Sigmoid colon (tissue), 7 donors: ENCODE measurements around the gene MDP1. TPM values are rescaled to one million over a fixed set of nuclear protein-coding genes. Genes with fewer than 3 reads are reported as not detected.

ENCODE experiments used
- DNase-seq: peaks from one replicate; pipeline ENCODE4 v3.0.0-alpha.2; 2019
- H3K27ac ChIP-seq, 4 donors: fragments of 200-600 bp; sonication (generic); one replicate each; pipeline ENCODE4 v1.5.1; 2016 to 2019; ENCODE audit warnings: mild to moderate bottlenecking in 1 of 4
- H3K27me3 ChIP-seq, 3 donors: fragments of 200-600 bp; sonication (generic); one replicate each; pipeline ENCODE4 v1.5.1; 2019; ENCODE audit warnings: mild to moderate bottlenecking in 1 of 3
- H3K36me3 ChIP-seq, 4 donors: fragments of 200-600 bp; sonication (generic); one replicate each; pipeline ENCODE4 v1.5.1; 2016 to 2019
- H3K4me1 ChIP-seq, 4 donors: fragments of 200-600 bp; sonication (generic); one replicate each; pipeline ENCODE4 v1.5.1; 2017 to 2019
- H3K4me3 ChIP-seq, 4 donors: fragments of 200-600 bp; sonication (generic); one replicate each; pipeline ENCODE4 v1.5.1; 2017 to 2019; ENCODE audit warnings: mild to moderate bottlenecking in 2 of 4, moderate library complexity in 1 of 4
- H3K9me3 ChIP-seq, 4 donors: fragments of 200-600 bp in 3 of 4; sonication (generic) in 3 of 4; one replicate each; pipeline versions ENCODE4 v1.5.1 to v1.6.1; 2013 to 2019
- EP300 ChIP-seq, 4 donors: sonication (generic); formaldehyde crosslinking; IDR thresholded peaks; one replicate each; pipeline ENCODE4 v1.6.1; 2017; ENCODE audit warnings: antibody characterized with exemption in 4 of 4
- POLR2A ChIP-seq, 2 donors: fragments of 450-650 bp; IDR thresholded peaks; one replicate each; pipeline ENCODE4 v1.6.1; 2016; ENCODE audit warnings: antibody characterized with exemption in 2 of 2, mild to moderate bottlenecking in 2 of 2, moderate library complexity in 2 of 2
- POLR2AphosphoS5 ChIP-seq, 4 donors: sonication (generic); formaldehyde crosslinking; IDR thresholded peaks; one replicate each; pipeline ENCODE4 v1.6.1; 2017; ENCODE audit warnings: antibody characterized with exemption in 4 of 4
- WGBS, 2 donors: extraction: QIAGEN DNeasy Blood & Tissue Kit; methylation state at CpG; one replicate each; pipeline ENCODE4 v1.1.7; 2013; 5-methylcytosine and 5-hydroxymethylcytosine counted together
- intact Hi-C: fragments of 100-400 bp; cut with DNase I; formaldehyde crosslinking; loops from one replicate; pipeline ENCODE4 v1.15.1; 2023
- polyA plus RNA-seq, 3 donors: library from polyadenylated mRNA; stranded (reverse); fragments of 200-250 nt; gene quantifications; one replicate each; pipeline ENCODE4 v1.2.3, GENCODE V29; 2013
- total RNA-seq, 4 donors: library from RNA; depleted of rRNA; stranded (reverse); fragments of >200 nt; gene quantifications; one replicate each; pipeline ENCODE4 v1.1.0, GENCODE V29; 2016
- TF ChIP-seq, protein P1 (sequence below), 4 experiments: fragments of 450-650 bp in 3 of 4; fragments of 200-600 bp in 1 of 4; IDR thresholded peaks; one replicate each; pipeline ENCODE4 v1.5.1; 2016 to 2019; ENCODE audit warnings: antibody characterized with exemption in 4 of 4, mild to moderate bottlenecking in 3 of 4, moderate library complexity in 2 of 4
- donor health status: healthy with polysubstance abuse.
- donor health status: Bipolar disorder and iron deficiency.
- donor health status: healthy.

Gene MDP1
- 10 to 100 TPM; 22.4 to 31.7 (median 26.5) TPM for total RNA-seq
- 10 to 100 TPM; 15.1 to 34.2 (median 28.8) TPM for polyA plus RNA-seq

DNA sequence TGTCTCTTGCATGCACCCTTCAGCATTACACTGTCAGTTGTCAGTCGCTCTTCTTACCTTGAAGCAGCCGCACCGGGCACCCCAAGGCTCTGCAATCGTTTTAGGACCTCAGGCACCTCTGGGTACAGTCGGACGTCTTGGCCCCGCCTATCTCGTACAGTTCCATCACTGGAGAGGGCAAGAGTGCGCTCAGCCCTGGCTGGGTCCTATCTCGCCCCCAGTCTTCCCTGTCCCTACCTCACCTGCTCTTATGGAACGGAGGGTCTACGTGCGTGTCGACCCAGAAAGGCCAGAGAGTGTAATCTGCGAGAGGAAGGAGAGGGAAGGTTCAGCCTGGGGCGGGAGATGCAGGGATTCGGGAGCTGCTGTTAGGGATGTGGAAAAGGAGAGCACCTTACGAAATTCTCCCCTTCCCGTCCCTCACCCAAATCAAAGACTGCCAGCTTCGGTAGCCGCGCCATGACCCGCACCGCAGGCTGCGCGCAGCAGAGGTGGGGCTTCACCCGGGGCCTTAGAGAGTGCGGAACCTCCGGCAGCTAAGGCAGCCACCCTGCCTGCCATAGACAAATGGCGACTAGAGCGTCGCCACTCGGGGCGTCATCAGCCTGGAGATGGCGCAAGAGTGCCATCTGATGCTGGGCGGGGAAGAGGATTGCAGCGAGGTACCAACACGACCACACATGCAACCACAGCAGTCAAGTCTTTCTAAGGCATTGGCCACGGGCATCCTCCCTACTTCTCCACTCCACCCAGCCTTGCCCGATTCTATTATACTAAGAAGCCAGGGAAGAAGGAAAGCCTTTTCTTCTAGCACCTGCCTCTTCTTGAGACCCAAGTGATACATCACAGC, at the start of gene MDP1:
TSS of gene MDP1 (minus strand) at position 572 of the 850 bp plus-strand sequence. CDS start at position 461, 111 bp downstream.
- intact Hi-C loops, result no loop called here
- no peaks in the 10 kb centered on the region for H3K27me3 ChIP-seq
- H3K4me1 ChIP-seq, result peaks cover 0 to 45% (median 34%) of the 10 kb centered on the region in 4 donors
- H3K9me3 ChIP-seq, result no peaks in the 10 kb centered on the region
- WGBS, 2 donors, result 0 to 1% methylated on average over 40 of the region's 40 CpGs
- H3K36me3 ChIP-seq, result peaks cover 0 to 18% (median 4%) of the 10 kb centered on the region in 4 donors
- H3K4me3 ChIP-seq, result peak within 1 kb of the TSS; percentile 63 to 77 (median 70)
- DNase-seq, result peak; percentile 92
- TF ChIP-seq EP300 (IDR thresholded peaks at IDR 0.05) (no peak), POLR2AphosphoS5 (IDR thresholded peaks at IDR 0.05) (peak; percentile 89 to 94 (median 93)), POLR2A (IDR thresholded peaks at IDR 0.05) (peak; percentile 83 to 84)
- TF ChIP-seq, protein P1, sequence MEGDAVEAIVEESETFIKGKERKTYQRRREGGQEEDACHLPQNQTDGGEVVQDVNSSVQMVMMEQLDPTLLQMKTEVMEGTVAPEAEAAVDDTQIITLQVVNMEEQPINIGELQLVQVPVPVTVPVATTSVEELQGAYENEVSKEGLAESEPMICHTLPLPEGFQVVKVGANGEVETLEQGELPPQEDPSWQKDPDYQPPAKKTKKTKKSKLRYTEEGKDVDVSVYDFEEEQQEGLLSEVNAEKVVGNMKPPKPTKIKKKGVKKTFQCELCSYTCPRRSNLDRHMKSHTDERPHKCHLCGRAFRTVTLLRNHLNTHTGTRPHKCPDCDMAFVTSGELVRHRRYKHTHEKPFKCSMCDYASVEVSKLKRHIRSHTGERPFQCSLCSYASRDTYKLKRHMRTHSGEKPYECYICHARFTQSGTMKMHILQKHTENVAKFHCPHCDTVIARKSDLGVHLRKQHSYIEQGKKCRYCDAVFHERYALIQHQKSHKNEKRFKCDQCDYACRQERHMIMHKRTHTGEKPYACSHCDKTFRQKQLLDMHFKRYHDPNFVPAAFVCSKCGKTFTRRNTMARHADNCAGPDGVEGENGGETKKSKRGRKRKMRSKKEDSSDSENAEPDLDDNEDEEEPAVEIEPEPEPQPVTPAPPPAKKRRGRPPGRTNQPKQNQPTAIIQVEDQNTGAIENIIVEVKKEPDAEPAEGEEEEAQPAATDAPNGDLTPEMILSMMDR (IDR thresholded peaks at IDR 0.05), result peak in 3 of 4 experiments; percentile 14 to 45 (median 30)
- H3K27ac ChIP-seq, result peak within 1 kb of the TSS; percentile 91 to 97 (median 92)

DNA sequence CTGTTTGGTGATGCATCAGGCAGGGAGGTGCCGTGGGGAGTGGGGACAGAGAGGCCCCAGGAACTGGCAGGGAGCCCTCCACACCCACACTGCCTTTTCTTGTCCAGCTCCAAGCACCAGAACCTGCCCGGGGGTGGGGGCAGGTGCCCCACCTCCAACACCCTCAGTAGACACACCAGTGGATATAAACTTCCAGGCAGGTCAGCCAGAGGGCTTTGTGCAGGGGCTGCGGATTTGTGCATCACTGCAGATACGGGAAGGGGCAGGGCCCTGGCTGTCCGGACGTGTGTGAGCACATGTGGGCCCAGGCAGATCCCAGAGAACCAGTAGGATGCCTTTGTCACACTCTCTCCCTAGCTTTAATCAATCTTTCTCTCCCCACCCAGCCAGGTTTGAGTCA, 48.4 kb upstream of the MDP1 start:
- Histone ChIP-seq H3K9me3 (no peaks in the 10 kb centered on the region), H3K27ac (no peak overlapping the region), H3K4me1 (no peaks in the 10 kb centered on the region), H3K36me3 (peaks cover 0 to 38% (median 0%) of the 10 kb centered on the region in 4 donors), H3K27me3 (no peaks in the 10 kb centered on the region), H3K4me3 (no peak overlapping the region)
- WGBS, 2 donors, result 89 to 90% methylated on average over 6 of the region's 6 CpGs
- TF ChIP-seq POLR2A (IDR thresholded peaks at IDR 0.05) (no peak), POLR2AphosphoS5 (IDR thresholded peaks at IDR 0.05) (no peak), EP300 (IDR thresholded peaks at IDR 0.05) (no peak)
- TF ChIP-seq, protein P1 (IDR thresholded peaks at IDR 0.05), result no peak
- DNase-seq, result no peak
- intact Hi-C loops, result no loop called here

DNA sequence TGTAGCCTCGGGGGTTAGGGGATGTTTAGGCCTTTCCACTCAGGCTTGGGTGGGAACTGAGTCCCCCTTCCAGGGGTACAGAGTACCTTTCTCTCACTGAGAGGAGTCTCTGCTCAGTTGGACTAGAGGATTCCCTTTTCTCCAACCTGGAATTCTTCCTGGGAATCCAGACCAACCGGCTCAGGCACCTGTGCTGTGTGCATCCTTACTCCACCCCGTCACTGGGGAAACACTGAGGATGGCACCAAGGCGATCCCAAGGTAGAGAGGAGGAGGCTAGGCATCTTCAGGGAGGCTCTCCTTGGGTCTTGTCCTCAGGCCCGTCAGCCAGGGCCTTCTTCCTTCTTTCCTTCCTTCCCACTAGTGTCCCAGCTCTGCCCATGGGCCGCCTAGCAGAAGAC, 48.0 kb upstream of the MDP1 start:
- Histone ChIP-seq H3K27me3 (no peaks in the 10 kb centered on the region), H3K4me1 (no peaks in the 10 kb centered on the region), H3K27ac (no peak overlapping the region), H3K4me3 (no peak overlapping the region), H3K36me3 (peaks cover 0 to 34% (median 0%) of the 10 kb centered on the region in 4 donors), H3K9me3 (no peaks in the 10 kb centered on the region)
- intact Hi-C loops, result no loop called here
- WGBS, 2 donors, result 71 to 82% methylated on average over 6 of the region's 6 CpGs
- DNase-seq, result no peak
- TF ChIP-seq, protein P1 (IDR thresholded peaks at IDR 0.05), result no peak
- no peak for TF ChIP-seq POLR2AphosphoS5 (IDR thresholded peaks at IDR 0.05)
- TF ChIP-seq POLR2A (IDR thresholded peaks at IDR 0.05), result no peak
- TF ChIP-seq EP300 (IDR thresholded peaks at IDR 0.05), result no peak

DNA sequence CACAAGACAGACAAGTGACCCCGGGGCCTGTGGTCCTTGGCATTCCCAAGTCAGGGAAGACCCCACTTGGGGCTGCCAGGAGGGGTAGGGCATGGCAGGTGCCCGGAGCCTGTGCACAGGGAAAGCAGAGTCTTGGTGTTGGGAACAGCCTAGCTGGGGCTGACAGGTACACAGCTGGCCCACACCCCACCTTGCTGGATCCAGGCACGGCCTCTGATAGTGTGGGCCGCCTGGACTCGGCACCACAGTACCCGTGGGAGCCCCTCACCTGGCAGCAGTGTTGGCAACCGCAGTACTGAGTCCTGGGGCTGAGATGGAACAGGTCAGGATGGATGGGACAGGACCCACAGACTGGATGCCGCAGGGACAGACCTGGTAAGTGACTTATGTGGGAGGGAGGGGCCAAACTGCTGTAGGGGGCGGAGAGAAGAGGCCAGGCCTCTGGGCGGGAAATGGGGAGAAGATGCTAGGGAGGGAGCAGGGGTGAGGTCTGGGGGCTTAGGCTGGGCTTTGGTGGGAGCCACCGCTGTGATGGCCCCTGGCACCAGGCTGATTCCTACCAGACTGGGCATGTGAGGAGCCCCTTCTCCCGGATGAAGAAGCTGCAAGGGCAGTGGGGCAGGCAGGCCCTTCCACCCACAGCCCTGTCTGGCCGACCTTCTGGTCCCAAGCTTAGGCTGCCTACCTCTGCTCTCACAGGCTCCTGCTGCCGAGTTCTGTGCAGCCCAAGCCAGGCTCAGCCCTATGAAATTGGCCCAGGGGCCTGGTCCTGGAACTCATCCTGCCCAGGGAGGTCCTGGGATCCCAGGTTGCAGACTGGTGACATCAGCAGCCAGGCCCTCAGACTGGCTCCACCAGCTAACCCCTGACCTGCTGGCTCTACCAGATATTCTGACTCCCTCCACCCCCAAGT, 47.2 kb upstream of the MDP1 start, which contains the start of gene TGM1:
TSS of gene TGM1 (minus strand) at position 357 of the 913 bp plus-strand sequence. CDS start 825 bp downstream, outside the sequence.
- intact Hi-C loops, result no loop called here
- H3K27me3 ChIP-seq, result no peaks in the 10 kb centered on the region
- H3K9me3 ChIP-seq, result no peaks in the 10 kb centered on the region
- no peaks in the 10 kb centered on the region for H3K4me1 ChIP-seq
- H3K27ac ChIP-seq, result no peak within 1 kb of the TSS
- peaks cover 0 to 27% (median 0%) of the 10 kb centered on the region in 4 donors for H3K36me3 ChIP-seq
- H3K4me3 ChIP-seq, result no peak within 1 kb of the TSS
- WGBS, 2 donors, result 89 to 90% methylated on average over 14 of the region's 14 CpGs
- no peak for TF ChIP-seq EP300 (IDR thresholded peaks at IDR 0.05)
- no peak for TF ChIP-seq POLR2AphosphoS5 (IDR thresholded peaks at IDR 0.05)
- TF ChIP-seq, protein P1 (IDR thresholded peaks at IDR 0.05), result no peak
- no peak for TF ChIP-seq POLR2A (IDR thresholded peaks at IDR 0.05)
- no peak for DNase-seq
